Activated effector memory CD4-positive, alpha-beta T cell treated with anti-CD3 and anti-CD28 coated beads, Interleukin-2, amount 50 U/mL, for 16 hours (primary cell): ENCODE measurements around the gene NBEA.
"Not testable (repeated sequence)": the region's sequence is repeated elsewhere in the genome, so short reads cannot be mapped to it uniquely, and the experiment has no call there.

Experiments used
- DNase-seq: peaks from one replicate; pipeline ENCODE4 v3.0.0-alpha.2; 2020

NBEA gene

DNA sequence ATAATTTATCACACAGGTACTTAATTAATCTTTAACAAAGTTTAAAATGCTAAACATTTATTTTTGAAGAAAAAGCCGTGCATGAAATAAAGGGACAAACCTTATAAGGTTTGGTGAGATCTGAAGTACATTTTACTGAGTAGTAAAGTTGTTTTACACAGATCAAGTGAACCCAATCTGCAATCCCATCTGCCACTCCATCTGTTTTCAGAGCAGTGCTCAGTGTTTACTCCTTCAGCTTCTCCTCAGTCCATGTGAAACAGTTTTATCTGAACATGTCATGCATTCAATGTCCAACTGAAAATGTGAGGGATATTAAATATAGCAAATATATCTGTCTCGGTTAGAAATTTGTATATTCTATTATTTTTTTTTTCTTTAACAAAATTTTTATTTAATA, 367.6 kb downstream of the NBEA start:
- no peak for DNase-seq

DNA sequence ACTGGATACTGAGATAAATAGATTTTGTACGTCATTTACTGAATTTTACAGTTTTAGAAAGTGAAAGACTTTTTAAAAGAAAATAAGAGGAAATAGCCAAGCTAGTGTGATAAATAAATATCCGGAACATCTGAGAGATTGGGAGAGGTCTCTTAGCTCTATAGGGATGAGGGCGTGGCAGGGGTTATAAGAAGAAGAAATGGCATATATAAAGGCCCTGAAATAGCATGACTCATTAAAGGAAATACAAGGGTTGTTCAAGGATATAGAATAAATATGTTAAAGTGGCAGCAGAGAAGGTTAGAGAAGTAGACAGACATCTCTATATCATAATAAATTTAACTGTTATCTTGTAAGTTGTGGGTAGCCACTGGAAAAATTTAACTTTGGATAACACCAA, 390.1 kb downstream of the NBEA start:
- no peak for DNase-seq

DNA sequence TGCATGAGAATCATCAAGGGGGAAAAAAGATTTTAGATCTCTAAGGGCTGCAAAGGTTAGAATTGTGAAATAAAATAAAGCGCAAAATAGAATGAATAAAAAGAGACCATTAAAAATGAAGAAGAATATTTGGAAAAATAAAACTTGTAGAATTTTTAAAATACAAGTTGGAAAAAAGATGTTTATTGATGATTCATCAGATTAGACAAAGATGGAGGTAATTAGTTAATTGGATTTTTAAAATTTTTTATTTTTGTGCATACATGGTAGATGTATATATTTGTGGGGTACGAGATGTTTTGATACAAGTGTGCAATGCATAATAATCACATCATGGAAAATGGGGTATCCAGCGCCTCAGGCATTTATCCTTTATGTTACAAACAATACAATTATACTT, 391.1 kb downstream of the NBEA start:
- no peak for DNase-seq

DNA sequence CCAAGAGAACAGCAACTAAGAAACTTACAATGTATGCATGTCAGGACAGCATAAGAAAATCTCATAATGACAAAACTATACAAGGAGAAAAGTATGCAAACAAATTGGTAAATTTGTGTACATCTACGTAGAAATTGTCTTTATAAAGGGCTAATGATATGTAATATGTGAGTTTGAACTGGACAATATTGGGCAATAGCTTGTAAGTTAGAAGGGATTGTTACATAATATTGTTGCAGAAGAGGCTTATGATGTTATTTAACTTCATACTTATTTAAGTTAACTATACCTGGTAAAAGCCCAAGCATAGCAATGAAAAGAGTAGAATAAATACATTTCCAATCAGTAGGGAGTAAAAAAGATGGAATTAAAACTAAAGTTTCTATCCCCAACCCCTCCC, 400.4 kb downstream of the NBEA start:
- DNase-seq: no peak

DNA sequence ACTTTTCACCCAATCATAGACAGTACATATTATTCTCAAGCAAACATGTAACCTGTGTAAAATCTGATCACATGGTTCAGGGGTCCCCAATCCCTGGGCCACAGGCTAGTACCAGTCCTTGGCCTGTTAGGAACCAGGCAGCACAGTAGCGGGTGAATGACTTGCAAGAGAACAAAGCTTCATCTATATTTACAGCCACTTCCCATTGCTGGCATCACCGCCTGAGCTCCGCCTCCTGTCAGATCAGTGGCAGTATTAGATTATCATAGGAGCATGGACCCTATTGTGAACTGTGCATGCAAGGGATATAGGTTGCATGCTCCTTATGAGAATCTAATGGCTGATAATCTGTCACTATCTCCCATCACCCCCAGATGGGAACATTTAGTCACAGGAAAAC, 401.3 kb downstream of the NBEA start:
- DNase-seq: no peak

DNA sequence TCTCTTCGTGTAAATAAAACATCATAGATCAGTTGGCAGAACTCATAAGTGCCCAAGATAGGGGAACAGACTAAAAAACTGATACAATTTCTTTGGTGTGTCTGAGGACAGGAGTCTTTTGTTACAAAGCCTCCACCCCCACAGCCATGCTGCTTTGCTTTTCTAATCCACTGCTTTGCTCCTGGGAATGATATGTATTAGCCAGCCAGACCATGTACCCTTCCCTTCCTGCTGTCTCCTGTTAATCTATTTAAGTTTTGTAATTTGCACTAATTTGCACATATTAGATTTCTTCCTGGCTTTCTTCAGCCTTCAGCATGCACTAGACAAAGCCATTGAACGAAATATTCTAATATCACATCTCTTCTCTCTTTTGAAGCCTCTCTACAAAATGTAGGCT, 403.9 kb downstream of the NBEA start:
- DNase-seq: no peak

DNA sequence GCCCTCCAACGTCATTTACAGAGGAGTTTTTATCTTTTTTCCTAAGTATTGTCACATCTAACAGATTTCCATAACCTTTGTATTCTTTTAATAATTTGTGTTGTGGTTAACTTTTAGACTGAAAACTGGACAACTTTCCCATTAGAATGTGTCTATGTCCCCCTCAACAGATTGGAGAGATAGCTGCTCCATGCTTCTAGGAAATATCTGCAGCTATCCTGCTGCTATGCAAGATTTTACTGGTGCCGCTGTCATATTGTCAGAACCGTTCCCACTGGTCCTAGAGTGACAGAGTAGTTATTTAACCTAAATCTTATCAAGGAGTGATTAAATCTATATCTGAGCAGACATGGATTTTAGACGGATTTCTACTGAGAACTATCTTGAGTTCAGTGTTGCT, 404.4 kb downstream of the NBEA start:
- no peak for DNase-seq

DNA sequence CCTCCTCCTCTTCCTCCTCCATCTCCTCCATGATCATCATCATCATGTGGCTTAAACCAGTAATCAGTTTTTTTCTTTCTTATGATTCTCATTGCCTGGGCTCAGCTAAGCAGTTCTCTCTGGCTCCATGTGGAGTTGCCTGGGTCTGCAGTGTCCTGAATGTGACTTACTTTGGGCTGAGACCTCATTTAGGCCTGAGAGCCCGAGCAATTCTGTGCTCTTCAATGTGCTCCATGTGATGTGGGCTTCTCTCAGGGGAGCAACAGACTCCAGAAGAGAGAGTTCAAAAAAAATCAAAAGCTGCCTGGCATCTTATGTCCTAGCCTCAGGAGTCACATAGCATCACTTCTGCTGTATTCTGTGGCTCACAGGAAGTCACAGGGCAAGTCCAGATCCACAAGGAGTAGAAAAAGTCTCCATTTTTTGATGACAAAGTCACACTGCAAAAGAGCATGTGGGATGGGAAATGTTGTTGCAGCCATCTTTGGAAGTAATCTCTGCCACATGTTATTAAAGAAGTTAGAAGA, 405.7 kb downstream of the NBEA start:
- DNase-seq: no peak

DNA sequence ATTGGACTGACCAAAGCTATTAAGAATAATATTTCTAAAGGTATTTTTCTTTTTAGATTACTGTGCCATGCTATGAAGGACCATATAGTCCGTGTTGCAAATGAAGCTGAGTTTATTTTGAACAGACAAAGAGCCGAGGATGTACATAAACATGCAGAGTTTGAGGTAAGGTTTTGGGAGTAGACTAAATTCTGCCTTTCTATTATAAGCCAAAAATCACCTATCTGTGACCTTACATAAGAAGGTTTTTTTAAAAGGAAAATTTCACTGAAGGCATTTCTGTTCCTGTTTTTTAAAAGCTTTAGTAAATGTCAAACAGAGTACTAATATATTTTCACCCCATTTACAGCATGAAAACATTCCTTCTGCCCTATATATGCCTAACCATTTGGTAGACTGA, 407.0 kb downstream of the NBEA start:
- DNase-seq: no peak

DNA sequence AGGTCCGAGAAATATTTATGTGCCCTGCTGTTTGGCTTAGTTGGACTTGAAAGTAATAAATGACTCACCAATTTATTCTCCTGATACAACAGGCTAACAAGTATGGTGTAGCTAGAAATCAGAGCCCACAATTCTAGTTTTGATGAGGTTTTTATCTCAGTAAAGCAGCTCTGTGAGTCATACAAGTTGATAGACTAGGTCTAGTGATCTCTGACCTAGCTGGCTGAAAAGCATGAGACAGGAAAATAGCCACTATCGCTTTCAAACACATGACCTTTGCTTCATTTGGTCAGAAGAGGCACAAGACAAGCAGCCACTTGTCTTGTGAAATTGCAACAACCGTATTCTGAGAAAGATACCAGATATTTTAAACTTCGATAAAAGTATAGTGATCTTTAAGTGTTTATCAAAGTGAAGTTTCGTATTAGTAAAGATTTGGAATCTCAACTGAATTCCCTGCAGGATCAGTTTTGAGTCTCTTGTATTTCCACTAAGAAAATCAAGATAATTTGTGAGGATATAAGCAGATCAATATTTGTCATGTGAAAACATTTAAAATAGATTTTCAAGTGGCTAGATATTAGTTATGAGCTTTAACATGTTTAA, 407.7 kb downstream of the NBEA start:
- DNase-seq: no peak

DNA sequence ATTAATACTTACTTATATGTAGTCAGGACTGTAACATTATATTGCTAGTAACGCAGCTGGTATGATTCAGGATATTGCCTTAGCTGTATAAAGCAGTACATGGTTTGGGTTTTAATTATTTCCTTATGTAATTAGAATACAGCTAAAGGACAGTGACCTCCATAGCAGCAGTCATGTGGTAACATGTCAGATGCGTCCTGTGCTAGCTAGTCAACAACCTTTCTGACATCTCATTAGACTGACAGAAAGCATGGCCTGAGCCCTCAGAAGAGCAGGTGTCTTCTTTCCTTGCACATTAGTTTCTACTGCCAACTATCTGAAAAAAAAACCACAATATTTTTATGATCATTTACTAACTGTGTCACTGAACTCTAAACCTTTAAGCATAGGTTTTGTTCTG, 412.2 kb downstream of the NBEA start:
- no peak for DNase-seq

DNA sequence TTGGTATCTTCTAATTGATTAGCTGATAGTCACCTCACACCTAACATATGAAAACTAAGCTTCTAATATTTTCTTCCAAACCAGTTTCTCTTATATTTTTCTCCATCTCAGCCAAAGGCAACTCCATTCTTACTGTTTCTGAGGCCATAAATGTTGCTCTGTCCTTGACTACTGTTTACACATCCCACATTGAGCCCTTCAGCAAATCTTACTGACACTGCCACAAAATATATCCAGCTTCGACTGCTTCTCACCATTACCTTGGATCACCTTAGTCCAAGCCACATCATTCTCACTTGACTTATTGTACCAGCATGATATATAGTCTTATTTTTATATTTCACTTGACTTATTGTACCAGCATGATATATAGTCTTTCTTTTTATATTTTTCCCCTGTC, 412.8 kb downstream of the NBEA start:
- no peak for DNase-seq

DNA sequence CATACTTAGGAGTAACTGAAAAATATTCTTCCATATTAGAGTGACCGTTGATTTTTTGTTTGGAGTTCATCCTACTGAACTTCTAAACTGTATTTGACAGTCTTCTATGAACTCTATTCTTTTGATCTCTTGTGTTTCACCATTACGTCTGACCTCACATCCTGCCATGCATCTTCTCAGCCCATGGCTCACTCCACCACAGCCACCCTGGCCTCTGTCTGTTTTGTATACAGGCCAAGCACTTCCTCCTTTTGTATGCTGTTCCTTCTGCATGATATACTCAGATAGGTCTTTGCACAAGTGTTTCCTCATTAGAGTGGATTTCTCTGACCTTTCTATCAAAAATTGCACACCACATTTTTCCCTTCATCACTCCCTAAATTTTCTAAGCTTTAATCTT, 414.5 kb downstream of the NBEA start:
- DNase-seq: no peak

DNA sequence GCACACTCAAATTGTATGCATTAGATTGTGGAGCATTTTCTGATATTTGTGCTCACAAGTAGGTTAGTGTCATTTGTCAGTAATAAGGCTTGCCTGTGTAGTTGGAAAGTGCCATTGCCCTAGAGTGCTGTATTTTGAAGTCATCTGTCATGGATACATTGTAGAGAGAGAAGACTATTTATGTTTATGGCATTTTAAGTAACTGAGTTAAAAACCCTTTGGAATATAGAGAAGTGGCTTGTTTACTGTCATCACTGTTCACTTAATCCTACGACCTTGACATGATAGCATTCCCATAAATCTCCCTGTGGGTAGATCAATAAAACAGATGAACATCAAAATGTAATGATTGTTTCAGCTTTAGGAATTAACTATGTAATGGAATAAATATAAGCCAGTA, 423.8 kb downstream of the NBEA start:
- DNase-seq: no peak

DNA sequence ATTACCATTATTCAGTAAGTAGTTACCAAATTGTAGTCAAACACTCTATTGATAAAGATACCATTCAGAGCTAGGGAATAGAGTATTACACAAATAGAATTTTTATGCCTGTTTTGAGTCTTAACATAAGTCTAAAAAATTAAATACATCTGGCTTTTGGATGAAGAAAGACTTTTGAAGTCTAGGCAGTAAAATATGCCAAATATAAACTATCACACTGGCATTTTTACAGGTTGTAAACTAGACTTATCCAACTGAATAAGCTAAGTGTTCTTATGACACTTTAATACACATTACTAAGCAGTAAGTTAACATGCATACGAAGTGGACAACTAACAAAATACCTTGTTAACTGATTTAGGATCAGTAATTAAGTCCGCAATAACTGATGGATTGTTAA, 425.5 kb downstream of the NBEA start:
- DNase-seq: no peak

DNA sequence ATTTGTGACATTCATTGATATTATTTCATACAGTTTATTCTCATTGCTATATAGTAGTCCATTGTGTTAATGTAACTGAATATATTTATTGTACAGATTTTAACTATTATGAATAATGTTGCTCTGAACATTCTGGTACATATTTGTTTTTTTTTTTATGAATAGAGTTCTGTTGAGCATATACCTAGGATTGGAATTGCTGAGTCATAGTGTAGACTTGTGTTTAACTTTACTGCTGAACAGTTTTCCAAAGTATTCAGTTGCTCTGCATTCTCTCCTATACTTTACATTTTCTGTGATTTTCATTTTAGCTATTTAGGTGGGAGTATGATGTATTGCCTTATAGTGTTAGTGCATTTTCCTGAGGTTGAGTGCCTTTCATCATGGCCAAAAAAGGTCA, 436.9 kb downstream of the NBEA start:
- DNase-seq: no peak

DNA sequence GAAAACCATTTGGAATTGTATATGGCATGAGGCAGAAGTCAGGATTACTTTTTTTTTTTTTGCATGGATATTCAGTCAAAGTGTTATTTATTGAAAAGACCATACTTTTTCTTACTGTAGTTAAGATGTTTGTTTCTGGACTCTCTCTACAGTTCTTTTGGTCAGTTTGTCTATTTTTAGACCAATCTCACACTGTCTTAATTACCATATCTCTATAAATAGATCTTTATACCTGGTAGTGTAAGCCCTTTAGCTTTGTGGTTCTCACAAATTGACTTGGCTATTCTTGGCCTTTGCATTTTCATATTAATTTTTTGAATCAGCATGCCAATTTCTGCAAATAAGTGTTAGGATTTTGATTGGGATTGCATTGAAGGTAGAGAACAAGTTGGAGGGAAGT, 437.6 kb downstream of the NBEA start:
- DNase-seq: no peak

DNA sequence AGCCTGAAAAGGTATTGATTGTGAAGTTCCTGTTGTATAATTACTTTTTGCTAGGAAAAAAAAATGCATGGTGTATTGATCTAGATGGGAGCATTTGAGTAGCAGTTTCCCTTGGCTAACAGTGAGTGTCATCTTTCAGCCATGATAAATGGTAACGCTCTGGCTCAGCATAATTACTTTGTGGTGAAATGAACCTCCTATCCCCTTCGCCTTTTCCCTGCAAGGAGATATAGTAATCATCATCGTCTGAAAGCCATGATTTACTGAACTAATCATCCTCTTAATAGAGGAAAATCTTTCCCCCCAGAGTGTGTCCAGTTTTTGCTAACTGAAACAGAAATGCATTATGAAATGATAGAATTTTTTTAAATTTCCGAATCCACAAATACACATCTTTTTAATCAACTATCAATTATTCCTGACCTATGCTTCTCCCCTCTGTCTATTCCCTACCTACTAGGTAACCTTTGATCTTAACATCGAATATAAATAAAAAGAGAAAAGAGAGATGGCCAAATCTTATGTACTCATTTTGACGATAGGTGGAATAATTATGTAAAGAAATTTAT, 445.7 kb downstream of the NBEA start:
- DNase-seq: no peak

DNA sequence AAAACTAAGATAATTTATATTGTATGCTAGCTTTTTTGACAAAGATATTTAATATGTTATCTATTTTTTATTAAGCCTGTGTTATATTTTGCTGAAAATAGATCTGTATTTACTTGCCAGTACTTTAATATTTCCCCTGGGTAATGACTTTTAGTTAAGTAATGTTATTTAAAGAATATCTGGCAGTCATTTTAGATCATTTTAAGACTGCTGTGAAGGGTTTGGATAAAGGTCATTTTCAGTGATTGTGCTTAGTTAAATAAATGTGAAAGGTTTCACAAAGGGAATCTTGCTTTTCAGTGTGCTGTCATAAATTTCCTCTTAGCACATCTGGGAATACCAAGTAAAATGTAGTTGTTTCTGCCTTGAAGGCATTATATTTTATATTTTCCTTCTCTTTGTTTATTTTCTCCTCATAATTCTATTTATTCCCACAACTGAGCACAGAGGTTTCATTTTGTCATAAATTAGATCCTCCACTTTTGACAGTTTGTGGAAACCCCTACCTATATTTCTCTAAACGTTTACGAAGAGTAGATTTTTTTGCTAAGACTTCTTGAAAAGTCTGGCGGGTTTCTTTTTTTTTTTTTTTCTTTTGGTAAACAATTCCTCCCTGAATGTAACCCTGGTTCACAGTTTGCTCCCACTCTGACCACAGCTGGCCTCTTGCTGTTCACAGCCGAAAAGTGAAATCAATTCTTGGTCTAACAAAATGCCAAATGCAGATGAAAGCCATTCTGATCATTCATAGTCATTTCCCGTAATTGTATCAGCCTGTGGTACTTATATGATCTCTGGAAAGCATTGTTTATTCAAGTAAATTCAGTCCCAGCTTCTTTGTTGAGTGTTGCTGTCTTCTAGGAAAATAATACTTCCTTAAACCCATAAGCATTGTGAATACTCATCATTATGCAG, 446.6 kb downstream of the NBEA start:
- no peak for DNase-seq

DNA sequence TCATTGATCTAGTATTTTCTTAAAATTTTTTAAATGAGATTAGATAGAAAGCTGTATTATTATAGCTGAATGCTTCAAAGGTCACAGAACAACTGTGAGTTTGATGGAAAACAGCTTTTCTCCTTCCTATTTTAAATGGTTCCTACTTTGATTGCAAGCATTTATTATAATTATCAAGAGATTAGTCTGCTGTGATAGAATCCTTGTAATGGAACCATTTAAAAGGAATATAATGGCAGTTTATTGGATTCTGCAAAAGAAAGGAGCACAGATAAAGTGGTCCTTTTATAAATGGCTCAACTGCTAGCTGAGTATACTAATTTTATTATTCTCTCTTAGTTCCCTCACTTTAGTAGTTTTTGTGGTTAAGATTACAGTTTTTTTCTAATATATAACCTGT, 447.5 kb downstream of the NBEA start:
- no peak for DNase-seq

DNA sequence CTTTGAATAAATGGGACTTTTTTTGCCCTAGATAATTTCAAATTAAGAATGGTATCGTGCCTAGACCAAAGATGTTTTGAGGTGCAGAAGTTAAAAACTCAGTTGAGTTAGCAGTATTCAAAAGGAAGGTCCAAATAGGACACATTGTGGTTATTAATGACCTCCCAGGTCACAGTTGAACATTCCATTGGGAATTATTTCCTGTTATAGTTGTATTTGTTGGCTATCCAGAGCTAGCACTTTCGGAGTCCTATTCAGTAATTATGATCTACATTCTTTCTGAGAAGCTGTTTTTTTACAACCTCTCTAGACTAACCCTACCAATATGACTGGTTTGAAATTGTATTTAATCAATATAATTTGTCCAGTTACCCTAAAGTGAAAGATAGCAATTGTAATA, 450.7 kb downstream of the NBEA start:
- DNase-seq: no peak

DNA sequence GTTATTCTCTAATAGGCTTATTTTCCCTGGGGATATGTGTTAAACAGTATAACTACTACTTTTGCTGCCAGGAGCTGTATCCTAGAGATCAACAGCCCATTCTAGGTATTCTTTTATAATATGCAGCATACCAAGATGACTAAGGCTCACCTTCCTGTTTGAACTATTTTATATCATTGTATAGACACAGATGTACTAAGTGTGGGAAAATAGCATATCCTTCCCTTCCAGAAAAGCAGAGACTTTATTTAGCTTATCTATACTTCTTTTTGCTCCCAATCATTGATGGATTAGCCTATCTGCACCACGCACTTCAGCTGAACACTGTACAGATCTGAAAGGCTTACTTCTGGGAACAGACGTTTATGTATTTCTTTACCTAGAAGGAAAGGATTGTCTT, 451.8 kb downstream of the NBEA start:
- DNase-seq: no peak

DNA sequence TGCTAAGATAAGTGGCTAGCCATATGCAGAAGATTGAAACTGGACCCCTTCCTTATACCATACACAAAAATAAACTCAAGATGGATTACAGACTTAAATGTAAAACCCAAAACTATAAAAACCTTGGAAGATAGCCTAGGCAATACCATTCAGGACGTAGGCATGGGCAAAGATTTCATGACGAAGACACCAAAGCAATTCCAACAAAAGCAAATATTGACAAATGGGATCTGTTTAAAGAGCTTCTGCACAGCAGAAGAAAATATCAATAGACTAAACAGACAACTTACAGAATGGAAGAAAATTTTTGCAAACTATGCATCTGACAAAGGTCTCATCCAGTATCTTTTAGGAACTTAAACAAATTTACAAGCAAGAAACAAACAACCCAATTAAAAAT, 466.2 kb downstream of the NBEA start:
- not testable (repeated sequence) for DNase-seq

DNA sequence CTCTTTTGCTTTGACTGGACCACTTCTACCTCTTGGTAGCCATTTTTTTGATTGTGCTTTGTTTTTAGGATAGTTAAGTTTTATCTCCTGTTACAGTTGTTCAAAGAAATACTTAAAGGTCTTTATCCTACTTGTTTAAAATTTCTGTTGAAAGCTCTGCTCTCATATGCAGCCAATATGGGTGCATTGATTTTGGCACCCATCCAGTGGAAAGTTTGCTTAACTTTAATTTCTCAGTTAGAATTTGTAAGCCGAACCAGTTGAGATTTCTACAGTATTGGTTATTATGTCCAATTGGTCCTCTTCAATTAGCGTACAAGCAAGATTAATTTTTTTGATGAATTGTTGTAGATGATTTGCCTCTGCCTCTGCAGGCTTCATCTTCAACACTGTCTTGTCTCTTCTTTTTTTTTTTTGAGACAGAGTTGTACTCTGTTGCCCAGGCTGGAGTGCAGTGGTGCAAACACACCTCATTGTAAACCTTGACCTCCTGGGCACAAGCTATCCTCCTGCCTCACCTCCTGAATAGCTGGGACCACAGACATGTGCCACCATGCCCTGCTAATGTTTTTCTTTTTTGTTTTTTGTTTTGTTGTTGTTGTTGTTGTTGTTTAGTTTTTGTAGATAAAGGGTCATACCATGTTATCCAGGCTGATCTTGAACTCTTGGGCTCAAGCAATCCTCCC, 469.1 kb downstream of the NBEA start:
- DNase-seq: no peak
